Ectodermal cell (in vitro differentiated cells): Measurements from ENCODE around the gene NDC1.

Experiments used
- H3K27ac ChIP-seq: 2 replicates; pipeline ENCODE4 v1.7.0; 2013; ENCODE audit warnings: mild to moderate bottlenecking, low read depth, low read length; ENCODE audit not compliant: insufficient read depth, poor library complexity, severe bottlenecking
- H3K27me3 ChIP-seq: 2 replicates; pipeline ENCODE4 v1.7.0; 2013; ENCODE audit warnings: mild to moderate bottlenecking, low read length; ENCODE audit not compliant: insufficient read depth, control insufficient read depth, poor library complexity, severe bottlenecking
- H3K36me3 ChIP-seq: one replicate; pipeline ENCODE4 v1.7.0; 2013; ENCODE audit warnings: low read length; ENCODE audit not compliant: control insufficient read depth, insufficient read depth
- H3K4me1 ChIP-seq: one replicate; pipeline ENCODE4 v1.7.0; 2013; ENCODE audit warnings: low read length; ENCODE audit not compliant: control insufficient read depth, insufficient read depth
- H3K4me3 ChIP-seq: 2 replicates; pipeline ENCODE4 v1.7.0; 2013; ENCODE audit warnings: low read depth, low read length, control low read depth; ENCODE audit not compliant: insufficient read depth
- H3K9me3 ChIP-seq: 2 replicates; pipeline ENCODE4 v1.7.0; 2013; ENCODE audit warnings: mild to moderate bottlenecking, low read length, moderate library complexity; ENCODE audit not compliant: control insufficient read depth
- WGBS, 2 experiments: methylation state at CpG; one replicate each; pipeline ENCODE4 v1.1.7; 2013; ENCODE audit warnings: missing lambda C conversion rate in 2 of 2; 5-methylcytosine and 5-hydroxymethylcytosine counted together

The NDC1 gene

DNA sequence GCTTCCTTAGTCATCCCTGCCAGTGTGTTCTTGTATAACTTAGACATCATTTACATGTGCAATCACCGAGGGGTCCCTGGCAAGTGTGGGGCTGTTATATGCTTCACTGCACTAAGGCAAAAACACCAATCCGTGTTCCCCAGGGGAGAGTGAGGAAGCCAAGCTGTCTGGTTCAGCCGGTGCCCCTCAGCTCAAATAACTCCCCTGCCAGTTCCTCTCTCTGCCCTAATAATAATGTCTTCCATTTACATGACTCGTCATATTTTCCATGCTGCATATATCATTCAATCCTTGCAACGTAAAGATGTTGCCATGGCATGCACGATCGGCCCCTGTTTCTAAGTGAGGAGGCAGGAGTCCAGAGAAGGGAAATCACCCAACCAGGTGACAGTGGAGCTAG is 24.4 kb upstream of the NDC1 start:
- 92 to 93% methylated on average over 7 of the region's 7 CpGs for WGBS, 2 experiments

DNA sequence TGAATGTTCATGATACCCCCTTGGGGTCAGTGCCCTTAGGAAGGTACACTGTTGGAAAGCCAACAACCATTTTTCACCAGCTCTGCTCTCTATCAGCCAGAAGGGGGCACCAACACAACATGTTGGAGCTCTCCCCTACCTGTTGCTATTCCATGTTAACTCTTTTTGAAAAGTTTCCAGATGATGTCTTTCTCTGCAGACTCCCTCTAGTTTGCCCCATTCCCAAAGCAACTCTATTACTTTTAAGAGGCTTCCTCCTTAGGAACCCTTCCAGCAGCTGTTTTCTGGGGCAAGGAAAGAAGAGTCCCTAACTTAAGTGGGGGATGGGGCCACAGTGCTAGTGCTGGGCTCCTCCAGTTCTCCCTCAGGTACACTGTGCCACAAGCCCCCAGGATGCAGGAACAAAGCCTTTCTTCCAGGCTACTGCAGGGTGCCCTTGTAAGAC is 22.9 kb upstream of the NDC1 start:
- H3K27me3 ChIP-seq = no peaks in the 10 kb centered on the region
- no peaks in the 10 kb centered on the region for H3K9me3 ChIP-seq
- no peak overlapping the region for H3K4me3 ChIP-seq
- H3K36me3 ChIP-seq = no peaks in the 10 kb centered on the region
- no peak overlapping the region for H3K27ac ChIP-seq
- H3K4me1 ChIP-seq = no peaks in the 10 kb centered on the region

More for the DNA sequence above, 24.4 kb upstream of the NDC1 start:
- no peaks in the 10 kb centered on the region for H3K4me1 ChIP-seq
- H3K27ac ChIP-seq = no peak overlapping the region
- no peak overlapping the region for H3K4me3 ChIP-seq
- H3K36me3 ChIP-seq = peaks cover 3% of the 10 kb centered on the region
- no peaks in the 10 kb centered on the region for H3K9me3 ChIP-seq
- H3K27me3 ChIP-seq = no peaks in the 10 kb centered on the region

DNA sequence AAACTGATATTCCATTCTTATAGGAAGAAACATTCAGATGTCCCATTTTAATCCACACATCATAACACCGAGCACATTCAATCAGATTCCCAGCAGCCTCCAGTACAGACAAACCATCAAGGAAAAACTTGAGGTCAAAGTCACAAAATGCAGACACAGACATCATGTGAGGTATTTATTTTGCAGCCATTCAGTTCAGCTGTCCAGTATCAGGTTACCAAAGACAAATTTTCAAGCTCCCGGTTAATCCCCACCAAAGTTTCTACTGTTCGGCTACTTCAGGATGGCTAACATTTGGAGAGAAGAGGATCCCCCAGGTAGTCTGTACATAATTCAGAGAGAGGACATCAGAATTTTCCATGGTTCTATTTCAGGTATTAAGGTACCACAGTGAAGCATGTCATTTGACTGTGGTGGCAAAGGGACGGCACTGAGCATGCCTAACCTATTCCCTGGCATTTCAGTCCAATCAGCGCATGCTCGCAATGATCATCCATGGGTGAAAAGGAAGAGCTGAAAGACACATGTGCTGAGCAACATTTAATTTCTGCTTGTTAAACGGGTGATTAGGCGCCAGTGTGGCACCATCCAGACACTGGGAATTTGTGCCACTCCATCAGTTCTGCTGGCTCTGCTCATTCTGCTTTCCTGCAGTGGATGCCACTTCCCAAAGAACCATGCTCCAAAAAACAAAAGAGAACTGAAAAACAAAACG is 13.6 kb upstream of the NDC1 start:
- Histone ChIP-seq H3K27ac (no peak overlapping the region), H3K9me3 (no peaks in the 10 kb centered on the region), H3K4me1 (no peaks in the 10 kb centered on the region), H3K36me3 (no peaks in the 10 kb centered on the region), H3K4me3 (no peak overlapping the region), H3K27me3 (no peaks in the 10 kb centered on the region)
- WGBS, 2 experiments = 88 to 97% methylated on average over 8 to 9 of the region's 9 CpGs

DNA sequence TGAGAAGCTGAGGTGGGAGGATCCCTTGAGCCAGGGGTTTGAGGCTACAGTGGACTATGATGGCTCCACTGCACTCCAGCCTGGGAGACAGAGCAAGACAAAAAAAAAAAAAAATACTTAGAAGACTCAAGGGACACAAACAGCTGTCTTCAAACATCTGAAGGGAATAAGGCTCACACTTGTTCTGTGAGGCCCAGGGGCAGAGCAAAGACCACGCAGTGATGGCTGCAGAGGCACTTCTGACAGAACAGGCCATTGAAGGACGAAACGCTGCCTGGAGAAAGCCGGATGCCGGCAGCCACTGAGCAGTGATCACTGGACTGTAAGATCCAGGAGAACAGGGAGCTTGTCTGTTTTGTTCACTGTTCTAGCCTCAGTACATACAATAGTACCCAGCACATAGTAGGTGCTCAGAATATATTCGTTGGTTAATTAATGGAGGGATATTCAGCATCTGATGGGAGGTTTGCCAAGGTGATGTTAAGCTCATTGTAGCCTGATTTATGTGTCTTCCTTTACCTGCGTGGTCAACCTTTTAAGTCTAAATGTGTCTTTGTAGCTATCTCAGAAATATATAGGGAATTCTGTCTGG is 12.1 kb upstream of the NDC1 start:
- 92 to 94% methylated on average over 7 of the region's 7 CpGs for WGBS, 2 experiments
- Histone ChIP-seq H3K27me3 (no peaks in the 10 kb centered on the region), H3K27ac (no peak overlapping the region), H3K4me1 (no peaks in the 10 kb centered on the region), H3K36me3 (no peaks in the 10 kb centered on the region), H3K9me3 (no peaks in the 10 kb centered on the region), H3K4me3 (no peak overlapping the region)

GRCh38 chr1:53847980-53848379 is 9.9 kb upstream of the NDC1 start:
- WGBS, 2 experiments = 90 to 94% methylated on average over 6 of the region's 6 CpGs
- Histone ChIP-seq H3K36me3 (no peaks in the 10 kb centered on the region), H3K4me3 (no peak overlapping the region), H3K9me3 (no peaks in the 10 kb centered on the region), H3K27me3 (no peaks in the 10 kb centered on the region), H3K4me1 (no peaks in the 10 kb centered on the region), H3K27ac (no peak overlapping the region)

DNA sequence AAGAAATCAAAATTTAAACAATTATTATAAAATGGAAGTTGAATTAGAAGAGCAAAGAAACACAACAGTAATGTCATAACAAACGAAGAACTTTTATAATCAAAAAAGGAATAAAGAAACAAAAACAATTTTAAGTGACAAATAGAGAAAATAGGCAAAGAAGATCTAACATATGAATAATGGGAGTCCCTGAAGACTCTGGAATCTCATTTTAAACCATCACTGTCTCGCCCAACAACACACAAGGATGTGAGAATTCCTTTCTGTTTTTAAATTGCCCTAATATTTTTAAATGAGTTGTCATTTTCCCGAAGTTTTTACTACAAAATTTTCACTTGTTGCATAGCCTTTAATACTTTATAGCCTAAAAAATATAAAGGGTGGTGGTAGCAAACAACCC is 4.3 kb upstream of the NDC1 start:
- Histone ChIP-seq H3K4me1 (no peaks in the 10 kb centered on the region), H3K27me3 (no peaks in the 10 kb centered on the region), H3K4me3 (no peak overlapping the region), H3K9me3 (no peaks in the 10 kb centered on the region), H3K27ac (no peak overlapping the region), H3K36me3 (no peaks in the 10 kb centered on the region)
- WGBS, 2 experiments = 88 to 94% methylated on average over 1 to 2 of the region's 3 CpGs

DNA sequence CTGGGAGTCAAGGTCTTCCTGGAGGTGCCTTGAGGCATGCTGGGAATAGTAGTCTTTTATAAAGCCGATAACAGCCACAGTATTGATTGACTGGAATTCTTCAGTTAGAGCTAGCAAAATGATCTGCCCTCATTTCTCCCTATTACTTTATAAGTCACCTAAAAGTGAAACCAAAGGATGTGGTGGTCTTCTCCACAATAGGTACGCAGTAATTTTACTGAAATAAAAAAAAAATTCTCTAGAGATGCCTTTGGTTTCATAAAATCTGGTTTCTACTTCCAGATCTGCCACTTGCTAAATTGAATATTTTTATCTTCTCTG is 518 bp upstream of the NDC1 start:
- Histone ChIP-seq H3K9me3 (no peaks in the 10 kb centered on the region), H3K4me3 (peak overlapping the region; percentile 84), H3K27ac (peak overlapping the region; percentile 86), H3K4me1 (no peaks in the 10 kb centered on the region), H3K36me3 (no peaks in the 10 kb centered on the region), H3K27me3 (no peaks in the 10 kb centered on the region)
- 27 to 28% methylated on average over 2 of the region's 2 CpGs for WGBS, 2 experiments

DNA sequence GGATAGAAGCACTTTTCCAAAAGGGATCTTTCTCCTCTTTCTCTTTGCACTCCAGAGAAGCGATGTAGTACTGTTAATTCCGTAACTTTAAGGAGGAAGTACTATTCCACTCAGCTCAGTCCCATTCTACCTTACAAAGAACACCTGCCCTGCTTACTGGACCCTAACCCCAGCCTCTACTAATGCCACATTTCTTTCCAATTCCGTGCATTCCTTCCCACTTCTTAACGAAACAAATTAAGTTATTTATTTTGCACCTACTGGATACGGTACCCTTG is 511 bp downstream of the NDC1 start:
- Histone ChIP-seq H3K9me3 (no peaks in the 10 kb centered on the region), H3K27me3 (no peaks in the 10 kb centered on the region), H3K4me1 (no peaks in the 10 kb centered on the region), H3K27ac (peak overlapping the region; percentile 86), H3K36me3 (no peaks in the 10 kb centered on the region), H3K4me3 (peak overlapping the region; percentile 84)
- WGBS, 2 experiments = 1 to 2% methylated on average over 5 of the region's 5 CpGs

- H3K9me3 ChIP-seq = no peaks in the 10 kb centered on the region
- H3K4me1 ChIP-seq = no peaks in the 10 kb centered on the region
- H3K36me3 ChIP-seq = no peaks in the 10 kb centered on the region
- no peak overlapping the region for H3K27ac ChIP-seq
- H3K27me3 ChIP-seq = no peaks in the 10 kb centered on the region
- WGBS, 2 experiments = 100% methylated on average over 1 to 2 of the region's 2 CpGs
- no peak overlapping the region for H3K4me3 ChIP-seq
Measured at GRCh38 chr1:53835491-53835890, 2.6 kb downstream of the NDC1 start.

DNA sequence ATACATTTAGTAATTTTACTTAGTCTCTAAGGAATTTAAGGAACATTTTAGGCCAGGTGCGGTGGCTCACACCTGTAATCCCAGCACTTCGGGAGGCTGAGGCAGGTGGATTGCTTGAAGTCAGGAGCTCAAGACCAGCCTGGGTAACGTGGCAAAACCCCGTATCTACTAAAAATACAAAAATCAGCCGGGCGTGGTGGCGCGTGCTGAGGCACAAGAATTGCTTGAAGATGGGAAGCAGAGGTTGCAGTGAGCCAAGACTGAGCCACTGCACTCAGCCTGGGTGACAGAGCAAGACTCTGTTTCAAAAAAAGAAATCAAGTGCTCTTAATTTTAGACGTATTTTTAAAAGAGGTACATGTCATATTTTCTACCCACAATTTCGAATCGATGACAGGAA is 3.3 kb downstream of the NDC1 start:
- WGBS, 2 experiments = 88 to 94% methylated on average over 11 of the region's 11 CpGs
- H3K9me3 ChIP-seq = no peaks in the 10 kb centered on the region
- H3K4me3 ChIP-seq = no peak overlapping the region
- no peak overlapping the region for H3K27ac ChIP-seq
- H3K4me1 ChIP-seq = no peaks in the 10 kb centered on the region
- H3K27me3 ChIP-seq = no peaks in the 10 kb centered on the region
- no peaks in the 10 kb centered on the region for H3K36me3 ChIP-seq

DNA sequence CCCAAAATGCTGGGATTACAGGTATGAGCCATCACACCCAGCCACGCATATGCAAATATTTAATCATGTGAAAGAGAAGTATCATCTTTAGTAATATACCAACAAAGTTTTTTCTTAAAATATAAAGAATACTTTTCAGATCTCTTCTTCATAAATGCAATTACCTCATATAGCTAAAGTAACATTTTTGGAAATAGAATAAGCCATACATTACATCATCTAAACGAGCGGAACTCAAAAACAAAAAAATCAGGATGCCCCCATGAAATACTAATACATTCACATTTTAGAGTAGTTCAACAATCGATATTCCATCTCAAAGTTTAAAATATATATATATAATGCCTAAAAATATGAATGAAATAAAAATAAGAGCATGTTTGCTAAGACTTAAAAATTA is 4.7 kb downstream of the NDC1 start:
- no peaks in the 10 kb centered on the region for H3K27me3 ChIP-seq
- no peaks in the 10 kb centered on the region for H3K4me1 ChIP-seq
- H3K9me3 ChIP-seq = no peaks in the 10 kb centered on the region
- no peak overlapping the region for H3K27ac ChIP-seq
- no peak overlapping the region for H3K4me3 ChIP-seq
- 92% methylated on average over 3 of the region's 4 CpGs; no CpG with 5 or more reads in 1 of the 2 experiments for WGBS, 2 experiments
- H3K36me3 ChIP-seq = no peaks in the 10 kb centered on the region
